GM19035 (cell line): Measurements from ENCODE around the gene SHISA9.

Experiments used
- ATAC-seq: cut with Tn5 transposase; IDR thresholded peaks from one replicate; pipeline ENCODE4 v1.9.1; 2021; ENCODE audit not compliant: unreplicated experiment

The SHISA9 gene

GRCh38 chr16:13063457-13063856 is 162.1 kb downstream of the SHISA9 start:
- no peak for ATAC-seq

GRCh38 chr16:13064821-13065220 is 163.4 kb downstream of the SHISA9 start:
- ATAC-seq = no peak

GRCh38 chr16:13067648-13068047 is 166.2 kb downstream of the SHISA9 start:
- no peak for ATAC-seq

- no peak for ATAC-seq
Observed at GRCh38 chr16:13068912-13069583, 167.7 kb downstream of the SHISA9 start.

DNA sequence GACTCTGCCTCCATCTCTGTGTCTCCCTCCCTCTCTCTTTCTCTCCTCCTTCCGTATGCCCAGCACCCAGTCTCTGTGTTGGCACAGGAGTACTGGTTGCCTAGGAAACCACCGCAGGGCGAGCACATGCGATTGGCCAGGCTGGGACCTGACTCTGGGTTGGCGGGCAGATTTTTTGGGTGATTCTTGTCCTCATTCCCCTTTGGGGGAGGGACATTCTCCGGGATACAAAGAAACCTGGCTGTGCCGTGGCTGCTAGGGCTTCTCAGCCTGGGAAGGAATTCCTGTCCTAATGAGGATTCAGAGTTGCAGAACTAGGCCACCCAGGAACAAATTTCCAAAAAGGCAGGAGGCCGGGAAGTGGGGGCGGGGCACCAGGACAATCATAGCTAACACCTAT is 168.9 kb downstream of the SHISA9 start:
- no peak for ATAC-seq

DNA sequence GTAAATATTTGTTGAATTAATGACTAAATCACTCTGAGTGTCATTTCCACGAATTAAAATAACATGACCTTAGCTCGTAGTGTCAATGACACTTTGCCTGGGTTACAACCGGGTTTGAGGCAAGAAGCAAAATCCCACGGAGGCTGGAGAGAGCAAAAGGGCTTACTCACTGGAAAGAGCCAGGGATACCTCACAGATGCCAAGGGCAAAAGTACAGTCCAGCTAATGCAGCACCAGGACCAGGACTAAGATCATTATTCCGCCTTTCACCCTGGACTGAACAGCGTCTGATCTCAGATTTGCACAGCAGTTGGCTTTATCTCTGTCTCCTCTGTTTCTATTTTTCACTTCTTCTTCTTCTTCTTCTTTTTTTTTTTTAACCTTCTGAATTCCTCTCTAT is 175.5 kb downstream of the SHISA9 start:
- no peak for ATAC-seq

DNA sequence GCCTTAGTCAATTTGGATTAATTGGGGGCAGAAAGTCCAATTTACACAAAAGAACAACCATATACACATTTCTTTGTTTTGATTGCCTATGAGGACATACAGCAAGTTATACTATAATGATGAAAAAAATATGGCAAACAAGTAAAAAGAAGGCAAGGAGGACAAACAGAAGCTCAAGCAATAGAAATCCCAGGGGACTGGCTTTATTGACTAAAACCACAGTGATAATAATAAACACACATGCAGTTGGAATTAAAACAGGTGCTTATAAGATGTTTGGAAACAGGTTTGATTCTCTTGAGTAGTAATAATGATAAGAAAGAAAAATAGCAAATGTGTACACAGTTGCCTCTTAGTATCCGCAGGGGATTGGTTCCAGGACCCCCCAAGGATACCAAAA is 176.4 kb downstream of the SHISA9 start:
- no peak for ATAC-seq

- no peak for ATAC-seq
Observed at GRCh38 chr16:13080531-13080930, 179.1 kb downstream of the SHISA9 start.

GRCh38 chr16:13081825-13082331 is 180.5 kb downstream of the SHISA9 start:
- no peak for ATAC-seq

DNA sequence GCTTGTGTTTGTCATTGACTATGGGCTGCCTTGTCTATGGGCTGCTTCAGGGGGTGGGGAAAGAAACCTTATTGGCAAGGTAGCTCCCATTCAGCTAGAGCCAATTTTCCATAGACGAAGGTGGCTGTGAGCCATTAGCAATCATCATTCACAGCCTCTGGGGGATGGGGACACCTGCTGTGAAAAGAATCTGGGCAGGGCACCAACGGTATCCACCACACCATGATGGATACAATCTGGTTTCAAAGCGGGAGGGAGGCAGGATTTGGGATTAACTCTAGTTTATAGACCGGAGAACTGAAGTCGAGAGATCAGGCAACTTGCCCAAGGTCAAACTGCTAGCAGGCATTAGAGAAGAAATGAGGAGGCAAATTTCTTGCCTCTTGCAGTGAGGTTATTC is 182.3 kb downstream of the SHISA9 start:
- no peak for ATAC-seq

DNA sequence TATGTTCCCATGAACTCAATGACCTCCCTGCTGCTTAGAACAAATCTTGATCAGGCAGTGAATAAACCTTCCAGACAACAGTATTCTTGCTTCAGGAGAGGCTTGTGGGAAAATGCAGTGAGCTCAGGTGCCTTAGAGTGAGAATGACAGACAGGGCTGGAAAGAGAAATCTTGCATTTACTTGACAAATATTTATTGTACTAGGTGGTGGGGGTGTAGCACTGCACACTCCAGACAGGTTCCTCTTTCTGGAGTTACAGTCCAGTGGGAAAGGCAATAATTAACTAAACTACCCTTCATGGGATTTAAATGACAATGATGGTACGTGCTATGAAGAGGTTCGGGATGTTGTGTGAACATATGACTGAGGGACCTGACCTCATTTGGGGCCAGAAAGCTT is 182.9 kb downstream of the SHISA9 start:
- ATAC-seq = no peak

- no peak for ATAC-seq
Observed at GRCh38 chr16:13093661-13094060, 192.3 kb downstream of the SHISA9 start.

DNA sequence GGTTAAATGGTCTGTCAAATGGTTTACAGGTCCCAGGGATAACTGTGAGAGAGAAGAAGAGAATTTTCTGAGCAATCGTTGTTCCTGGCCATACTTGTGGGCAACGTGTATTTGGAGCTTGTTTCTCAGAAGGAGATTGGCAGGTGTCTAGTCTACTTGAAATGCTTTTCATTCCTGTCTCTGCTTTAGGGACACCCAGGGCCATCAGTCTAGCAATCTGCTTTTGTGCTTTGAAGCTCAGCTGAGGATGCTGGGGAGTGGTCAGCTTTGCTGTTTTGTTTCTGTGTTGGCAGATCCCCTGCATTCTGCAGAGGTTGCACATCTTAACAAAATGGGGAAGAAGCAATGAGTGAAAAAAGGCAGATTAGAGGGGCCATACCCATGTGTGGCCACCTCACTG is 193.7 kb downstream of the SHISA9 start:
- ATAC-seq = no peak

GRCh38 chr16:13098536-13098935 is 197.1 kb downstream of the SHISA9 start:
- ATAC-seq = no peak

DNA sequence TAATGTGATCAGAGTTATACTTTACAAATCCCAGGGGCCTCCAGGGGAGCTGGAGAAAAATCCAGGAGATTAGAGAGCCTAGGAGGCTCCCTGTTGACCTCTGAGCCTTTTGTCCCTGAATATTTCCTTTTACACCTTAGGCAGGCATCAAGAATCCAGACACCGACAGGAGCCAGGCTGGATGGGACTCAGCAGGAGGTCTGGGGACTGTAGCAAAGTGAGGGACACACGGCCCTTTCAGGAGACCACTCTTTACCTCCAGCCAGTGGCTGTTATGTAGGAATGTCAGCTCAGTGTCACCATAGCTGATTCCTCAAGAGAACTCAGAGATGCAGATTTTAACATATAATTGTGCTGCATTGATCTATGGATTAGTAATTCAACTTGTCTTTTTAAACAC is 198.4 kb downstream of the SHISA9 start:
- no peak for ATAC-seq

DNA sequence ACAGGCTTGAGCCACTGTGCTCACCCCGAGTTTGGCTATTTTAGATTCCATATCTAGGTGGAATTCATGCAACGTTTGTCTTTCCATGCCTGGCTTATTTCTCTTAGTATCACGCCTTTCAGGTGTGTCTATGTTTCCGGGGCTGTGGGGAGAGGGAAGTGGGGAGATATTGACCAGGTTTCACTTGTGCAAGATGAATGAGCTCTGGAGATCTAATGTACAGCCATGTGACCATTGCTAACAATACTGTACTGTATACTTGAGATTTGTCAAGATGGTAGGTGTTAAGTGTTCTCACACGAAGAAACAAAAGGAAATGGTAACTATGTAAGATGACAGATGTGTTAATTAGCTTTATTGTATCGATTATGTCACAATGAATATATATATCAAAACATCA is 199.6 kb downstream of the SHISA9 start:
- no peak for ATAC-seq

DNA sequence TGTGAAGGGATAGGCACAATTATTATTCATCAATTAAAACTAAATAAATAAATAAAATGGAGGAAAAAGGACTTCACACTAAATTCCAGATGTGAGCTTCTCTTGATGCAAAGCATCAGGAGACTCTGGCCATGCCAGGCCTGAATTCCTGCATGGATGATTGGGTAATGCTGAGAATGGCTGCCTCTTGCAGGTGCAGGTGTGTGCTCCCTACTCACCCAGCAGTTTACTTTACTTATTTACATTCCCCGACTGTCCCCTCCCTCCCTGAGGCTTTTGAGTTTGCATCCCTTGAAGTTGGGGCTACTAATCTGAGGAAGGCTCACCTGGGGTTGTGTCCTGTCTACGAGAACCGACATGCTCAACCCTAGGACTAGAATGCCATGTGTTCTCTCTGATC is 200.4 kb downstream of the SHISA9 start:
- no peak for ATAC-seq

GRCh38 chr16:13102401-13102800 is 201.0 kb downstream of the SHISA9 start:
- ATAC-seq = no peak

DNA sequence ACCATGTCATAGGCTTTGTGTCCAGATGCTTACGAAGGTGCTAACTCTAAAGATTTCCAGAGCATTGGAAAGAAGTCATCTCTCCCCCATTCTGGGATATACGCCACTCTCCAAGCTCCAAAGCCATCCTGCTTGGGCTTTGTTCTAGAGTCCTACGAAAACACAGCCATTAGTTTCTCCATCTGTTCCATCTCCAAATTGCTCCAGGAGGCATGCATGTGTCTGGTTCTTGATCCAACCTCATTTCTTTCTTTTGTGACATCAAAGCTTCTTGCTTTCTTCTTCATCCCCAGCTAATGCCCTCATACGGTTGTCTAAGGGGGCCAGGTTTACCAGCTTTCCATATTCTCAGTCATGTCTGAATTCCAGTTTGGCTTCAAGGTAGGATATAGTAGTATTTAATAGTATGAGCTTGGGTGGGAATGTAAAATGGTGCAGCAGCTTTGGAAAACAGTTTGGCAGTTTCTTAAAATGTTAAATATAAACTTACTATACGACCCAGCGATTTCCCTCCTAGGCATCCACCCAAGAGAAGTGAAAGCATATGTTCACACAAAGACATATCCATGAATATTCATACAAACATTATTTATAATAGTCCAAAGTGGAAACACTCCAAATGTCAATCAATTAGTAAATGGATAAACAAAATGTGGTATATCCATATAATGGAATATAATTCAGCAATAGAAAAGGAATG is 202.6 kb downstream of the SHISA9 start:
- ATAC-seq = no peak

GRCh38 chr16:13104772-13105171 is 203.4 kb downstream of the SHISA9 start:
- ATAC-seq = no peak

- ATAC-seq = no peak
Observed at GRCh38 chr16:13105427-13105826, 204.0 kb downstream of the SHISA9 start.

GRCh38 chr16:13106464-13106863 is 205.1 kb downstream of the SHISA9 start:
- no peak for ATAC-seq

GRCh38 chr16:13108126-13108525 is 206.7 kb downstream of the SHISA9 start:
- ATAC-seq = no peak
